Breast epithelium (tissue), 4 donors: Measurements from ENCODE around the gene LRFN3. TPM values are rescaled to one million over a fixed set of nuclear protein-coding genes. Genes with fewer than 3 reads are reported as not detected.

Experiments used
- DNase-seq, 2 donors: peaks; one replicate each; pipeline ENCODE4 v3.0.0-alpha.2; 2019; ENCODE audit warnings: low spot score in 2 of 2
- H3K27ac ChIP-seq, 2 donors: fragments of 200-600 bp; sonication (generic) in 1 of 2; one replicate each; pipeline ENCODE4 v1.5.1; 2016 to 2019; ENCODE audit warnings: mild to moderate bottlenecking in 1 of 2
- H3K27me3 ChIP-seq, 2 donors: fragments of 200-600 bp; sonication (generic) in 1 of 2; one replicate each; pipeline versions ENCODE4 v1.5.1 to v1.6.0; 2017 to 2019; ENCODE audit warnings: control low read depth in 1 of 2, mild to moderate bottlenecking in 1 of 2
- H3K36me3 ChIP-seq: fragments of 200-600 bp; one replicate; pipeline ENCODE4 v1.5.1; 2019
- H3K4me1 ChIP-seq, 2 donors: fragments of 200-600 bp; sonication (generic); one replicate each; pipeline ENCODE4 v1.5.1; 2016 to 2019; ENCODE audit warnings: control low read depth in 1 of 2
- H3K4me3 ChIP-seq, 3 donors: fragments of 200-600 bp; sonication (generic); 1 replicate in 2 of 3; 2 replicates in 1 of 3; pipeline ENCODE4 v1.5.1; 2016 to 2019; ENCODE audit warnings: mild to moderate bottlenecking in 3 of 3, moderate library complexity in 2 of 3
- H3K9me3 ChIP-seq, 2 donors: fragments of 200-600 bp; sonication (generic) in 1 of 2; one replicate each; pipeline ENCODE4 v1.5.1; 2016 to 2019; ENCODE audit warnings: control low read depth in 1 of 2
- POLR2A ChIP-seq: fragments of 450-650 bp; IDR thresholded peaks from one replicate; pipeline ENCODE4 v1.6.1; 2016; ENCODE audit warnings: antibody characterized with exemption, mild to moderate bottlenecking, moderate library complexity
- POLR2AphosphoS5 ChIP-seq, 3 donors: sonication (generic); formaldehyde crosslinking; IDR thresholded peaks; one replicate each; pipeline ENCODE4 v1.6.1; 2017; ENCODE audit warnings: antibody characterized with exemption in 3 of 3
- intact Hi-C: fragments of 100-400 bp; cut with DNase I; formaldehyde crosslinking; loops from one replicate; pipeline ENCODE4 v1.15.1; 2023; ENCODE audit warnings: low total_unique reads
- total RNA-seq, 3 donors: library from RNA; depleted of rRNA; stranded (reverse); fragments of >200 nt; gene quantifications; one replicate each; pipeline ENCODE4 v1.1.0, GENCODE V29; 2016
- TF ChIP-seq, protein P1 (sequence below), 3 donors: fragments of 450-650 bp; IDR thresholded peaks; one replicate each; pipeline ENCODE4 v1.5.1; 2016 to 2017; ENCODE audit warnings: antibody characterized with exemption in 3 of 3, mild to moderate bottlenecking in 3 of 3, moderate library complexity in 3 of 3

LRFN3 gene
- total RNA-seq, 3 donors from 2014 or later, result 5.2 to 6.7 (median 5.4) TPM

DNA sequence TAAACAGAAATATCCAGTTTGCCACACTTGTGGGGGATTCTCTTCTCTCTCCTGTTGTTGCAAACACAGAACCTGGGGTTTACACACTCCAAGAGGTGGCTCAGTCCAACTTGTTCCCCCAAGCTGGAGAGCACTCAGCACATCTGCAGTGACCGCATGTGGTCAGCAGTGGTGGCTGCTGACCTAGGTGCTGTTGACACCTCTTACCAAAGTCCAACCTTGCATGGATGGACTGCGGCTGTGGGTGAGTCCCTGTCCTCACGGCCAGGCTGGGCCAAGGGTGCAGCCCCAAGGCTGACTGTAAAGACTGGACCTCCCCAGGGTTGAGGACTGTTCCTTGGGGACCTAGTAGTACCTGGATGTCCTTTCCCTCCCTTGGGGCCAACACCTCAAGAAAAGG, 6.1 kb downstream of the LRFN3 start:
- no peak for DNase-seq
- no peak for TF ChIP-seq POLR2AphosphoS5 (IDR thresholded peaks at IDR 0.05)
- TF ChIP-seq, protein P1, sequence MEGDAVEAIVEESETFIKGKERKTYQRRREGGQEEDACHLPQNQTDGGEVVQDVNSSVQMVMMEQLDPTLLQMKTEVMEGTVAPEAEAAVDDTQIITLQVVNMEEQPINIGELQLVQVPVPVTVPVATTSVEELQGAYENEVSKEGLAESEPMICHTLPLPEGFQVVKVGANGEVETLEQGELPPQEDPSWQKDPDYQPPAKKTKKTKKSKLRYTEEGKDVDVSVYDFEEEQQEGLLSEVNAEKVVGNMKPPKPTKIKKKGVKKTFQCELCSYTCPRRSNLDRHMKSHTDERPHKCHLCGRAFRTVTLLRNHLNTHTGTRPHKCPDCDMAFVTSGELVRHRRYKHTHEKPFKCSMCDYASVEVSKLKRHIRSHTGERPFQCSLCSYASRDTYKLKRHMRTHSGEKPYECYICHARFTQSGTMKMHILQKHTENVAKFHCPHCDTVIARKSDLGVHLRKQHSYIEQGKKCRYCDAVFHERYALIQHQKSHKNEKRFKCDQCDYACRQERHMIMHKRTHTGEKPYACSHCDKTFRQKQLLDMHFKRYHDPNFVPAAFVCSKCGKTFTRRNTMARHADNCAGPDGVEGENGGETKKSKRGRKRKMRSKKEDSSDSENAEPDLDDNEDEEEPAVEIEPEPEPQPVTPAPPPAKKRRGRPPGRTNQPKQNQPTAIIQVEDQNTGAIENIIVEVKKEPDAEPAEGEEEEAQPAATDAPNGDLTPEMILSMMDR (IDR thresholded peaks at IDR 0.05), result no peak
- TF ChIP-seq POLR2A, result no peak
- H3K36me3 ChIP-seq, result peaks cover 5% of the 10 kb centered on the region
- peaks cover 0 to 3% of the 10 kb centered on the region in 2 donors for H3K4me1 ChIP-seq
- no peaks in the 10 kb centered on the region for H3K27me3 ChIP-seq
- no peaks in the 10 kb centered on the region for H3K9me3 ChIP-seq
- H3K27ac ChIP-seq, result no peak overlapping the region
- H3K4me3 ChIP-seq, result no peak overlapping the region
- intact Hi-C loops, result no loop called here

DNA sequence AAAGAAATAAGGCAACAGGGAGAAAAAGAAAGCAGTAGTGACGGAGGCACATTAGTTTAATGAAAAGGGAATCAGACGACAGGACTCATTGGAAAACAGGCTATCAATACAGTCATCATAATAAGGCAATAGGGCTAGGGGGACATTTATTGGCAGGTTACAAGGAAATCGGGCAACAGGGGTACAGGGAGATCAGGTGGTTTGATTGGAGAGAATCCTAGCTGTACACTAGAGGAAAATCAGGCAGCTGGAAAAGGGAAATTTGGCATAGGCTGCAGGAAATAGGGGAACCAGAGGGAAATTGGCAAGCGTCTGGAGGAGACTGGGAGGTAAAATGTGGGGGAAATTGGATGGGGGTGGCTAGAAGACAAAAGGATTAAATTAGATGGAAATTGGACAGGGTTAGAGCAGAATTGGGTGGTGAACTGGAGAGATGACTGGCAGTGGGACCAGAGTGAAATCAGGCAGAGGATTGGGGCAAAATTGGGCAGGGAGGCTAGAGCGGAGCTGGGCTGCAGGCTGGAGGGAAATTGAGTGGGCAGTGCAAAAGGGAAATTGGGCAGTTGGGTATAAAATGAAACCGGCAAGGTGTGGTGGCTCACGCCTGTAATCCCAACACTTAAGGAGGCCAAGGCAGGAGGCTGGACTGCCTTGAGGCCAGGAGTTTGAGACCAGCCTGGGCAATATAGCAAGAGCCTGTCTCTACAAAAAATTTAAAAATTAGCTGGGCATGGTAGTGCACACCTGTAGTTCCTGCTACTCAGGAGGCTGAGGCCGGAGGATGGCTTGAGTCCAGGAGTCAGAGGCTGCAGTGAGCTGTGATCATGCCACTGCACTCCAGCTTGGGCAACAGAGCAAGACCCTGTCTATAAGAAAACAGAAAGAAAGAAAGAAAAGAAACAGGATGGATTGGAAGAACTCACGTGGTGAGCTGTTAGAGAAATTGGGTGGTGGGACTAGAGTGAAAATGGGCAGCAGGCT, 7.4 kb downstream of the LRFN3 start:
- no peaks in the 10 kb centered on the region for H3K27me3 ChIP-seq
- H3K36me3 ChIP-seq, result peaks cover 5% of the 10 kb centered on the region
- no peak overlapping the region for H3K27ac ChIP-seq
- H3K9me3 ChIP-seq, result no peaks in the 10 kb centered on the region
- intact Hi-C loops, result no loop called here
- peaks cover 0 to 2% of the 10 kb centered on the region in 2 donors for H3K4me1 ChIP-seq
- TF ChIP-seq POLR2AphosphoS5 (IDR thresholded peaks at IDR 0.05) (no peak), POLR2A (no peak)
- TF ChIP-seq, protein P1 (IDR thresholded peaks at IDR 0.05), result no peak
- no peak overlapping the region for H3K4me3 ChIP-seq
- no peak for DNase-seq

DNA sequence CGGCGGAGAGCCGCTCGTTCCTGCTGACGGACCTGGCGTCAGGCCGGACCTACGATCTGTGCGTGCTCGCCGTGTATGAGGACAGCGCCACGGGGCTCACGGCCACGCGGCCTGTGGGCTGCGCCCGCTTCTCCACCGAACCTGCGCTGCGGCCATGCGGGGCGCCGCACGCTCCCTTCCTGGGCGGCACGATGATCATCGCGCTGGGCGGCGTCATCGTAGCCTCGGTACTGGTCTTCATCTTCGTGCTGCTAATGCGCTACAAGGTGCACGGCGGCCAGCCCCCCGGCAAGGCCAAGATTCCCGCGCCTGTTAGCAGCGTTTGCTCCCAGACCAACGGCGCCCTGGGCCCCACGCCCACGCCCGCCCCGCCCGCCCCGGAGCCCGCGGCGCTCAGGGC, 8.4 kb downstream of the LRFN3 start:
- DNase-seq, result no peak
- Histone ChIP-seq H3K4me1 (no peaks in the 10 kb centered on the region), H3K9me3 (no peaks in the 10 kb centered on the region), H3K27me3 (no peaks in the 10 kb centered on the region), H3K27ac (no peak overlapping the region), H3K4me3 (no peak overlapping the region), H3K36me3 (peaks cover 5% of the 10 kb centered on the region)
- TF ChIP-seq POLR2AphosphoS5 (IDR thresholded peaks at IDR 0.05) (no peak), POLR2A (no peak)
- TF ChIP-seq, protein P1 (IDR thresholded peaks at IDR 0.05), result no peak
- intact Hi-C loops, result no loop called here

DNA sequence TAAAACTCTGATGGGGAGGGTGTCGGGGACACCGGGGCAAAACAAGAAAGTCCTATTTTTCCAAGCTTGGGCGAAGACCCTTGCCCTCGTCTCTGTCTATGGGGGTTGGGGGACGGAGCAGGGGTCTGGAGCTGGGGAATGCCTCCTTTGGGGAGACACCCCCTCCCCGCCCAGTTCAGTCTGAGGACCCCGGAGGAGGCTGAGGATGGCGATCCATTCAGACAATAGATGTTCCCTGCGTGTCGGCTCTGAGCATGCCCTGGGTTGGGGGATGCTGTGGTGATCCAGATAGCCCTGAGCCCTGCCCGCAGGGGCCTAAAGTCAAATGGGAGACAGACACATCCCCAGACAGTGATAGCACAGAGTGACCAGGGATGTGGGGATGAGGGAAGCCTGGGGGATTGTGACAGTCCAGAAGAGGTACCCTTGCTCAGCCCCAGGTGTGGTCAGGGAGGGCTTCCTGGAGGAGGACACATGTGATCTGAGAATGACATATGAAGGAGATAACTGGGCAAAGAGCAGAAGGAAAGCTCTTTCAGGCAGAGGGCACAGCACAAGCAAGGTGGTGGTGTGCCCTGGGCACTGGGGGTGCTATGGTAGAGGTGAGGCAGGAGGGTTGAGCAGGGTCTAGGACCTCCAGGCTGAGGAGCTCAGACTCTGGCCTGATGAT, 9.1 kb downstream of the LRFN3 start:
- no peak for DNase-seq
- intact Hi-C loops, result no loop called here
- TF ChIP-seq, protein P1 (IDR thresholded peaks at IDR 0.05), result no peak
- TF ChIP-seq POLR2AphosphoS5 (IDR thresholded peaks at IDR 0.05), result no peak
- TF ChIP-seq POLR2A, result no peak
- no peak overlapping the region for H3K27ac ChIP-seq
- H3K36me3 ChIP-seq, result peaks cover 2% of the 10 kb centered on the region
- no peak overlapping the region for H3K4me3 ChIP-seq
- no peaks in the 10 kb centered on the region for H3K9me3 ChIP-seq
- no peaks in the 10 kb centered on the region for H3K27me3 ChIP-seq
- H3K4me1 ChIP-seq, result no peaks in the 10 kb centered on the region

DNA sequence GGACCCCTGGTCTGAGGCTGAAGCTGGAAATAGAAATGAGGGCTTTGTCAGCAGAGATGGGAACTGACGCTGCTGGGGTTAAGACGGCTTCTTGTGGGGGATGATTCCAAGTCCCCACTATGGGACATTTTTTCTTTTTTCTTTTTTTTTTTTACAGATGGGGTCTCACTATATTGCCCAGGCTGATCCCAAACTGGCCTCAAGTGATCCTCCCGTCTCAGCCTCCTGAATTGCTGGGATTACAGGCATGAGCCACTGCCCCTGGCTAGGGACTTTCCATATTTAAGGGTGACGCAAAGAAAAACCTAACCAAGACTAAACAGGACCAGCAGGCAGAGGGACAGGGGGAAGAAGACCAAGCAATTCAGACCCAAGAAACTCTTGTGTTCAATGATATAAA, 10.0 kb downstream of the LRFN3 start:
- intact Hi-C loops, result no loop called here
- no peaks in the 10 kb centered on the region for H3K9me3 ChIP-seq
- H3K27ac ChIP-seq, result no peak overlapping the region
- no peaks in the 10 kb centered on the region for H3K27me3 ChIP-seq
- TF ChIP-seq POLR2A, result no peak
- TF ChIP-seq, protein P1 (IDR thresholded peaks at IDR 0.05), result no peak
- no peak for TF ChIP-seq POLR2AphosphoS5 (IDR thresholded peaks at IDR 0.05)
- H3K36me3 ChIP-seq, result no peaks in the 10 kb centered on the region
- DNase-seq, result no peak
- no peaks in the 10 kb centered on the region for H3K4me1 ChIP-seq
- H3K4me3 ChIP-seq, result no peak overlapping the region
